ENCODE data around the gene CD47. TPM values are rescaled to one million over a fixed set of nuclear protein-coding genes. Genes with fewer than 3 reads are reported as not detected.

CD47 gene
- total RNA-seq, 1 donor from 2014 or later, result 102 TPM

GRCh38 chr3:108100906-108101660 lies 10.3 kb upstream of the CD47 start:
- H3K4me1 Mint-ChIP-seq, result peaks cover 39% of the 10 kb centered on the region
- no peaks in the 10 kb centered on the region for H3K36me3 ChIP-seq
- H3K36me3 Mint-ChIP-seq, result no peaks in the 10 kb centered on the region
- H3K9me3 Mint-ChIP-seq, result no peaks in the 10 kb centered on the region
- no peak overlapping the region for H3K4me3 ChIP-seq
- H4K20me1 ChIP-seq (ENCODE audit: low read depth), result no peaks in the 10 kb centered on the region
- no peak overlapping the region for H3K4me3 Mint-ChIP-seq
- no peaks in the 10 kb centered on the region for H3K79me2 ChIP-seq (ENCODE audit: low read depth)
- H3K9ac ChIP-seq, result no peak overlapping the region
- no peak overlapping the region for H2AFZ ChIP-seq (replicated peaks)
- no peaks in the 10 kb centered on the region for H3F3A ChIP-seq (ENCODE audit: low read depth)
- peaks cover 7% of the 10 kb centered on the region for H3K27me3 Mint-ChIP-seq (ENCODE audit: insufficient read depth, low read depth)
- H3K27ac ChIP-seq, result no peak overlapping the region
- no peak for DNase-seq (ENCODE audit: low spot score)
- H3K27ac Mint-ChIP-seq, result no peak overlapping the region
- no peak overlapping the region for H3K4me2 ChIP-seq
- H3K27me3 ChIP-seq, result no peaks in the 10 kb centered on the region
- no peaks in the 10 kb centered on the region for H3K9me3 ChIP-seq (ENCODE audit: low read depth)
- H3K4me1 ChIP-seq, result peaks cover 15% of the 10 kb centered on the region
- TF ChIP-seq CTCF (IDR thresholded peaks at IDR 0.05) (no peak), EZH2phosphoT487 (IDR thresholded peaks at IDR 0.05) (no peak), EZH2 (IDR thresholded peaks at IDR 0.05) (no peak)

GRCh38 chr3:108099679-108100428 lies 9.0 kb upstream of the CD47 start:
- Mint-ChIP-seq H3K36me3 (no peaks in the 10 kb centered on the region), H3K4me1 (peaks cover 30% of the 10 kb centered on the region), H3K27me3 (ENCODE audit: insufficient read depth, low read depth) (peaks cover 5% of the 10 kb centered on the region), H3K27ac (no peak overlapping the region), H3K9me3 (no peaks in the 10 kb centered on the region), H3K4me3 (no peak overlapping the region)
- no peaks in the 10 kb centered on the region for H4K20me1 ChIP-seq (ENCODE audit: low read depth)
- H3K27me3 ChIP-seq, result no peaks in the 10 kb centered on the region
- H3F3A ChIP-seq (ENCODE audit: low read depth), result no peaks in the 10 kb centered on the region
- no peak overlapping the region for H3K9ac ChIP-seq
- no peaks in the 10 kb centered on the region for H3K9me3 ChIP-seq (ENCODE audit: low read depth)
- no peak for DNase-seq (ENCODE audit: low spot score)
- peaks cover 15% of the 10 kb centered on the region for H3K4me1 ChIP-seq
- H3K4me3 ChIP-seq, result no peak overlapping the region
- TF ChIP-seq EZH2phosphoT487 (IDR thresholded peaks at IDR 0.05) (no peak), CTCF (IDR thresholded peaks at IDR 0.05) (no peak), EZH2 (IDR thresholded peaks at IDR 0.05) (no peak)
- no peak overlapping the region for H2AFZ ChIP-seq (replicated peaks)
- no peak overlapping the region for H3K4me2 ChIP-seq
- H3K79me2 ChIP-seq (ENCODE audit: low read depth), result no peaks in the 10 kb centered on the region
- no peaks in the 10 kb centered on the region for H3K36me3 ChIP-seq
- no peak overlapping the region for H3K27ac ChIP-seq

GRCh38 chr3:108099244-108099643 lies 8.4 kb upstream of the CD47 start:
- no peaks in the 10 kb centered on the region for H3K9me3 ChIP-seq (ENCODE audit: low read depth)
- no peak overlapping the region for H3K4me3 ChIP-seq
- no peak overlapping the region for H3K4me2 ChIP-seq
- DNase-seq (ENCODE audit: low spot score), result peak; percentile 23
- Mint-ChIP-seq H3K27me3 (ENCODE audit: insufficient read depth, low read depth) (peaks cover 5% of the 10 kb centered on the region), H3K36me3 (no peaks in the 10 kb centered on the region), H3K9me3 (no peaks in the 10 kb centered on the region), H3K4me1 (peaks cover 24% of the 10 kb centered on the region), H3K4me3 (no peak overlapping the region), H3K27ac (no peak overlapping the region)
- no peaks in the 10 kb centered on the region for H4K20me1 ChIP-seq (ENCODE audit: low read depth)
- H3F3A ChIP-seq (ENCODE audit: low read depth), result no peaks in the 10 kb centered on the region
- TF ChIP-seq EZH2phosphoT487 (IDR thresholded peaks at IDR 0.05), result no peak
- TF ChIP-seq CTCF (IDR thresholded peaks at IDR 0.05), result no peak
- TF ChIP-seq EZH2 (IDR thresholded peaks at IDR 0.05), result no peak
- H3K27me3 ChIP-seq, result no peaks in the 10 kb centered on the region
- H3K36me3 ChIP-seq, result no peaks in the 10 kb centered on the region
- peaks cover 11% of the 10 kb centered on the region for H3K4me1 ChIP-seq
- no peak overlapping the region for H2AFZ ChIP-seq (replicated peaks)
- no peaks in the 10 kb centered on the region for H3K79me2 ChIP-seq (ENCODE audit: low read depth)
- no peak overlapping the region for H3K9ac ChIP-seq
- no peak overlapping the region for H3K27ac ChIP-seq
